H9 (cell line): ENCODE results near the gene GJD4. TPM values are rescaled to one million over a fixed set of nuclear protein-coding genes. Genes with fewer than 3 reads are reported as not detected.

Experiments used
- DNase-seq: peaks from one replicate; pipeline ENCODE4 v3.0.0-alpha.2; 2017
- H2AFZ ChIP-seq: one replicate; pipeline ENCODE4 v1.6.1; 2013; ENCODE audit warnings: mild to moderate bottlenecking, low read length, control low read depth, moderate library complexity
- H2AK5ac ChIP-seq: 2 replicates; pipeline ENCODE4 v1.6.1; 2013; ENCODE audit warnings: low read length, control low read depth, mixed read lengths; ENCODE audit not compliant: insufficient read length
- H2BK120ac ChIP-seq: one replicate; pipeline ENCODE4 v1.6.1; 2013; ENCODE audit warnings: low read depth, mild to moderate bottlenecking, low read length, control low read depth, inconsistent platforms; ENCODE audit not compliant: poor library complexity, severe bottlenecking
- H2BK12ac ChIP-seq: 2 replicates; pipeline ENCODE4 v1.6.1; 2013; ENCODE audit warnings: low read length, control low read depth, mixed read lengths, low read depth; ENCODE audit not compliant: insufficient read length
- H2BK15ac ChIP-seq: 2 replicates; pipeline ENCODE4 v1.6.1; 2013; ENCODE audit warnings: low read depth, low read length, control low read depth
- H2BK20ac ChIP-seq: one replicate; pipeline ENCODE4 v1.6.1; 2013; ENCODE audit warnings: low read depth, mild to moderate bottlenecking, low read length, control low read depth, inconsistent platforms; ENCODE audit not compliant: poor library complexity, severe bottlenecking
- H2BK5ac ChIP-seq: 2 replicates; pipeline ENCODE4 v1.6.1; 2013; ENCODE audit warnings: low read length, control low read depth, mixed read lengths; ENCODE audit not compliant: insufficient read length
- H3K14ac ChIP-seq: 2 replicates; pipeline ENCODE4 v1.6.1; 2013; ENCODE audit warnings: low read length, control low read depth; ENCODE audit not compliant: insufficient read depth
- H3K18ac ChIP-seq: 2 replicates; pipeline ENCODE4 v1.6.1; 2013; ENCODE audit warnings: low read depth, mild to moderate bottlenecking, mixed read lengths, low read length, control low read depth; ENCODE audit not compliant: insufficient read length
- H3K23ac ChIP-seq: 2 replicates; pipeline ENCODE4 v1.6.1; 2013; ENCODE audit warnings: low read length, control low read depth, mixed read lengths, low read depth; ENCODE audit not compliant: insufficient read length
- H3K23me2 ChIP-seq: 2 replicates; pipeline ENCODE4 v1.6.1; 2013; ENCODE audit warnings: low read depth, mild to moderate bottlenecking, mixed read lengths, low read length, control low read depth; ENCODE audit not compliant: insufficient read length, poor library complexity, severe bottlenecking
- H3K27ac ChIP-seq: 2 replicates; pipeline ENCODE4 v1.5.1; 2013; ENCODE audit warnings: low read length, control low read depth, mixed read lengths, low read depth; ENCODE audit not compliant: insufficient read length
- H3K27me3 ChIP-seq: 2 replicates; pipeline ENCODE4 v1.6.1; 2013; ENCODE audit warnings: low read length, control low read depth, inconsistent platforms; ENCODE audit not compliant: insufficient read depth
- H3K4ac ChIP-seq: 2 replicates; pipeline ENCODE4 v1.6.1; 2013; ENCODE audit warnings: low read depth, mild to moderate bottlenecking, control low read depth, inconsistent platforms, low read length, moderate library complexity
- H3K4me1 ChIP-seq: 2 replicates; pipeline ENCODE4 v1.6.1; 2013; ENCODE audit warnings: low read length, control low read depth, inconsistent platforms; ENCODE audit not compliant: insufficient read depth
- H3K4me2 ChIP-seq: 2 replicates; pipeline ENCODE4 v1.6.1; 2013; ENCODE audit warnings: low read length, control low read depth, mixed read lengths; ENCODE audit not compliant: insufficient read length, insufficient read depth
- H3K56ac ChIP-seq: 2 replicates; pipeline ENCODE4 v1.6.1; 2013; ENCODE audit warnings: low read depth, mild to moderate bottlenecking, mixed read lengths, low read length, control low read depth; ENCODE audit not compliant: insufficient read length
- H3K79me1 ChIP-seq: 2 replicates; pipeline ENCODE4 v1.6.1; 2013; ENCODE audit warnings: low read depth, mild to moderate bottlenecking, moderate library complexity, low read length, control low read depth, inconsistent platforms; ENCODE audit not compliant: insufficient read depth, poor library complexity, severe bottlenecking
- H3K79me2 ChIP-seq: 2 replicates; pipeline ENCODE4 v1.6.1; 2013; ENCODE audit warnings: low read length, control low read depth, inconsistent platforms; ENCODE audit not compliant: insufficient read depth
- H3K9ac ChIP-seq: 2 replicates; pipeline ENCODE4 v1.6.1; 2013; ENCODE audit warnings: low read length, control low read depth, mixed read lengths; ENCODE audit not compliant: insufficient read length; ENCODE audit errors: extremely low read depth
- H3K9me3 ChIP-seq: one replicate; pipeline ENCODE4 v1.6.1; 2013; ENCODE audit warnings: low read depth, low read length, inconsistent platforms; ENCODE audit not compliant: control insufficient read depth
- H3T11ph ChIP-seq: one replicate; pipeline ENCODE4 v1.6.1; 2013; ENCODE audit warnings: mild to moderate bottlenecking, low read length, control low read depth, inconsistent platforms
- H4K20me1 ChIP-seq: one replicate; pipeline ENCODE4 v1.6.1; 2013; ENCODE audit not compliant: control insufficient read depth, insufficient read length, insufficient read depth
- H4K5ac ChIP-seq: 2 replicates; pipeline ENCODE4 v1.6.1; 2013; ENCODE audit warnings: low read depth, mild to moderate bottlenecking, mixed read lengths, low read length, control low read depth; ENCODE audit not compliant: insufficient read length
- H4K8ac ChIP-seq: replicated peaks from 2 replicates; pipeline ENCODE4 v1.6.1; 2013; ENCODE audit warnings: low read length, control low read depth, mixed read lengths, low read depth; ENCODE audit not compliant: insufficient read length
- H4K91ac ChIP-seq: 2 replicates; pipeline ENCODE4 v1.6.1; 2013; ENCODE audit warnings: low read depth, mild to moderate bottlenecking, moderate library complexity, mixed read lengths, low read length, control low read depth; ENCODE audit not compliant: insufficient read length
- H3K27ac Mint-ChIP-seq, 3 experiments: 2 replicates in 2 of 3; 3 replicates in 1 of 3; pipeline ENCODE4 v1.8.0; 2020 to 2021; ENCODE audit warnings: mixed read lengths in 3 of 3, mild to moderate bottlenecking in 1 of 3, moderate library complexity in 1 of 3
- H3K27me3 Mint-ChIP-seq: 2 replicates; pipeline ENCODE4 v1.8.0; 2021; ENCODE audit warnings: low read depth, mild to moderate bottlenecking, moderate library complexity, mixed read lengths
- H3K36me3 Mint-ChIP-seq, 3 experiments: 2 replicates in 2 of 3; 3 replicates in 1 of 3; pipeline ENCODE4 v1.8.0; 2020 to 2021; ENCODE audit warnings: low read depth in 3 of 3, mixed read lengths in 3 of 3; ENCODE audit not compliant: insufficient read depth in 1 of 3
- H3K4me1 Mint-ChIP-seq, 2 experiments: 2 replicates each; pipeline ENCODE4 v1.8.0; 2020; ENCODE audit warnings: mixed read lengths in 2 of 2
- H3K4me3 Mint-ChIP-seq, 2 experiments: 2 replicates in 1 of 2; 3 replicates in 1 of 2; pipeline ENCODE4 v1.8.0; 2020 to 2021; ENCODE audit warnings: mild to moderate bottlenecking in 2 of 2, mixed read lengths in 2 of 2, moderate library complexity in 1 of 2
- H3K9me3 Mint-ChIP-seq, 2 experiments: 2 replicates in 1 of 2; 3 replicates in 1 of 2; pipeline ENCODE4 v1.8.0; 2020; ENCODE audit warnings: mild to moderate bottlenecking in 2 of 2, mixed read lengths in 2 of 2, moderate library complexity in 1 of 2
- WGBS: extraction: QIAGEN DNeasy Blood & Tissue Kit; methylation state at CpG from one replicate; pipeline ENCODE4 v1.1.7; 2013; ENCODE audit warnings: missing lambda C conversion rate, low lambda C conversion rate, mixed read lengths; ENCODE audit not compliant: insufficient read length; ENCODE audit errors: extremely low coverage; 5-methylcytosine and 5-hydroxymethylcytosine counted together
- total RNA-seq: library from RNA; stranded (reverse); gene quantifications from 2 replicates; pipeline ENCODE4 v1.2.1, GENCODE V29; 2021
- TF ChIP-seq, protein P1 (sequence below): fragments of 200-600 bp; sonication (generic); conservative IDR thresholded peaks from 3 replicates; pipeline ENCODE4 v1.8.0; 2021; ENCODE audit warnings: antibody characterized with exemption, mild to moderate bottlenecking

The GJD4 gene
- total RNA-seq, 1 experiment from 2014 or later, result not detected

DNA sequence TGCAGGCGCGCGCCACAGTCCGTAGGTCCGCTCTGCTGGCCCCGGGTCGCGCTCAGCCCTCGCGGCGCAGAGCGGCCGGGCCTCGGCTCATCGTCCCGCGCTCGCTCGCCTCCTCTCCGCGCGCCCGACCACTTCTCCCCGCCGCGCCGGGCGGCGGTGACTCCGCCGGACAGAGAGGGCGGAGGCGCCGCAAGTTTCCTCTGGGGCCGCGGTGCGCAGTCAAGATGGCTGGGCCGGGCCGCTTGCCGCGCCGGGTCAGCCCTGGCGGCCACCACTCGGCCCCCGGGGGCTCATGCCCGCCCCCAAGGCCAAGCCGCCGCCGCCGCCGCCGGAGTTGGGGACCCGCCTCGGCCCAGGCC lies 36.5 kb downstream of the GJD4 start:
- Mint-ChIP-seq H3K36me3 (no peaks in the 10 kb centered on the region; a peak in 1 of 7 replicates), H3K4me3 (peak overlapping the region; percentile 74 to 80), H3K27ac (no peak overlapping the region), H3K4me1 (peaks cover 34 to 43% of the 10 kb centered on the region in 2 experiments), H3K27me3 (peaks cover 24% of the 10 kb centered on the region), H3K9me3 (no peaks in the 10 kb centered on the region)
- no peak for DNase-seq
- no peaks in the 10 kb centered on the region for H3K79me1 ChIP-seq
- H3K14ac ChIP-seq, result peak overlapping the region; percentile 43
- peak overlapping the region; percentile 88 for H3K4me2 ChIP-seq
- no peak overlapping the region for H3K27ac ChIP-seq
- H3K79me2 ChIP-seq, result no peaks in the 10 kb centered on the region
- no peak overlapping the region for H2BK5ac ChIP-seq
- no peak overlapping the region for H3K56ac ChIP-seq
- WGBS, result no CpG with 5 or more reads among the region's 54 CpGs
- H3K9ac ChIP-seq, result no peak overlapping the region
- peaks cover 7% of the 10 kb centered on the region; the same call in 1 of the 2 replicates for H3K4me1 ChIP-seq
- no peak overlapping the region for H4K91ac ChIP-seq
- no peak overlapping the region for H3K4ac ChIP-seq
- H3K23me2 ChIP-seq, result peaks cover 17% of the 10 kb centered on the region
- TF ChIP-seq, protein P1, sequence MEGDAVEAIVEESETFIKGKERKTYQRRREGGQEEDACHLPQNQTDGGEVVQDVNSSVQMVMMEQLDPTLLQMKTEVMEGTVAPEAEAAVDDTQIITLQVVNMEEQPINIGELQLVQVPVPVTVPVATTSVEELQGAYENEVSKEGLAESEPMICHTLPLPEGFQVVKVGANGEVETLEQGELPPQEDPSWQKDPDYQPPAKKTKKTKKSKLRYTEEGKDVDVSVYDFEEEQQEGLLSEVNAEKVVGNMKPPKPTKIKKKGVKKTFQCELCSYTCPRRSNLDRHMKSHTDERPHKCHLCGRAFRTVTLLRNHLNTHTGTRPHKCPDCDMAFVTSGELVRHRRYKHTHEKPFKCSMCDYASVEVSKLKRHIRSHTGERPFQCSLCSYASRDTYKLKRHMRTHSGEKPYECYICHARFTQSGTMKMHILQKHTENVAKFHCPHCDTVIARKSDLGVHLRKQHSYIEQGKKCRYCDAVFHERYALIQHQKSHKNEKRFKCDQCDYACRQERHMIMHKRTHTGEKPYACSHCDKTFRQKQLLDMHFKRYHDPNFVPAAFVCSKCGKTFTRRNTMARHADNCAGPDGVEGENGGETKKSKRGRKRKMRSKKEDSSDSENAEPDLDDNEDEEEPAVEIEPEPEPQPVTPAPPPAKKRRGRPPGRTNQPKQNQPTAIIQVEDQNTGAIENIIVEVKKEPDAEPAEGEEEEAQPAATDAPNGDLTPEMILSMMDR, result no peak
- H2AK5ac ChIP-seq, result no peak overlapping the region
- H3T11ph ChIP-seq, result no peak overlapping the region
- no peak overlapping the region for H4K8ac ChIP-seq
- no peaks in the 10 kb centered on the region for H3K9me3 ChIP-seq
- no peaks in the 10 kb centered on the region for H4K20me1 ChIP-seq
- no peak overlapping the region for H2BK15ac ChIP-seq
- H4K5ac ChIP-seq, result no peak overlapping the region
- no peak overlapping the region for H2BK12ac ChIP-seq
- no peak overlapping the region for H3K23ac ChIP-seq
- H3K18ac ChIP-seq, result no peak overlapping the region
- H2AFZ ChIP-seq, result no peak overlapping the region
- H3K27me3 ChIP-seq, result peaks cover 8% of the 10 kb centered on the region; the same call in 1 of the 2 replicates
- no peak overlapping the region for H2BK20ac ChIP-seq
- H2BK120ac ChIP-seq, result no peak overlapping the region
